Breast epithelium (tissue), 3 donors: ENCODE measurements around the gene ELANE.

Experiments used
- POLR2A ChIP-seq: fragments of 450-650 bp; IDR thresholded peaks from one replicate; pipeline ENCODE4 v1.6.1; 2016; ENCODE audit warnings: antibody characterized with exemption, mild to moderate bottlenecking, moderate library complexity
- POLR2AphosphoS5 ChIP-seq, 3 donors: sonication (generic); formaldehyde crosslinking; IDR thresholded peaks; one replicate each; pipeline ENCODE4 v1.6.1; 2017; ENCODE audit warnings: antibody characterized with exemption in 3 of 3
- TF ChIP-seq, protein P1 (sequence below), 3 donors: fragments of 450-650 bp; IDR thresholded peaks; one replicate each; pipeline ENCODE4 v1.5.1; 2016 to 2017; ENCODE audit warnings: antibody characterized with exemption in 3 of 3, mild to moderate bottlenecking in 3 of 3, moderate library complexity in 3 of 3

DNA sequence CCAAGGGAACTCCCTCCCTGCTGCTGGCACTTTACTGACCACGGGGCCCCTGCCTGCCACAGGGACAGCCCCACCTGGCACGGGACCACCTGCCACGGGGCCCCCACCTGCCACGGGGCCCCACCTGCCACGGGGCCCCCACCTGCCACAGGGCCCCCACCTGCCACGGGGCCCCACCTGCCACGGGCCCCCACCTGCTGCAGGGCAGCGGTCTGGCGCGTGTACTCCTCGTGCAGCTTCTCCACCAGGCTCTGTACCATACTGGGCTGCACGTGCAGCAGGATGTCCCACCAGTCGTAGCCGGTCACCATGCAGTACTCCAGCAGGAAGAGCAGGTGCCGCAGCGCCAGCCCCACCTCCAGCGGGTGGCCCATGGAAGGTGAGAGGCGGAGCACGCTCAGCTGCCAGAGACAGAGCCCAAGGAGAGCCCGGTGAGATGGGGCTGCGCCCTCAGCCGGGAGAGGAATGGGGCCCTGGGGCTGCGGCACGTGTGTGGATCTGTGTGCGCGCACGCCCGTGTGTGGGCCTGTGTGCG is 24.7 kb downstream of the ELANE start:
- no peak for TF ChIP-seq POLR2A
- TF ChIP-seq, protein P1, sequence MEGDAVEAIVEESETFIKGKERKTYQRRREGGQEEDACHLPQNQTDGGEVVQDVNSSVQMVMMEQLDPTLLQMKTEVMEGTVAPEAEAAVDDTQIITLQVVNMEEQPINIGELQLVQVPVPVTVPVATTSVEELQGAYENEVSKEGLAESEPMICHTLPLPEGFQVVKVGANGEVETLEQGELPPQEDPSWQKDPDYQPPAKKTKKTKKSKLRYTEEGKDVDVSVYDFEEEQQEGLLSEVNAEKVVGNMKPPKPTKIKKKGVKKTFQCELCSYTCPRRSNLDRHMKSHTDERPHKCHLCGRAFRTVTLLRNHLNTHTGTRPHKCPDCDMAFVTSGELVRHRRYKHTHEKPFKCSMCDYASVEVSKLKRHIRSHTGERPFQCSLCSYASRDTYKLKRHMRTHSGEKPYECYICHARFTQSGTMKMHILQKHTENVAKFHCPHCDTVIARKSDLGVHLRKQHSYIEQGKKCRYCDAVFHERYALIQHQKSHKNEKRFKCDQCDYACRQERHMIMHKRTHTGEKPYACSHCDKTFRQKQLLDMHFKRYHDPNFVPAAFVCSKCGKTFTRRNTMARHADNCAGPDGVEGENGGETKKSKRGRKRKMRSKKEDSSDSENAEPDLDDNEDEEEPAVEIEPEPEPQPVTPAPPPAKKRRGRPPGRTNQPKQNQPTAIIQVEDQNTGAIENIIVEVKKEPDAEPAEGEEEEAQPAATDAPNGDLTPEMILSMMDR (IDR thresholded peaks at IDR 0.05): no peak
- no peak for TF ChIP-seq POLR2AphosphoS5 (IDR thresholded peaks at IDR 0.05)
